HG03439 (cell line): Measurements from ENCODE around the gene KDM2A.
A peak's percentile ranks its signal among the peaks of the same experiment; 100 is the strongest.

Experiments used
- ATAC-seq: cut with Tn5 transposase; IDR thresholded peaks from one replicate; pipeline ENCODE4 v1.9.1; 2021; ENCODE audit warnings: mild to moderate bottlenecking, moderate library complexity; ENCODE audit not compliant: unreplicated experiment

The KDM2A gene

DNA sequence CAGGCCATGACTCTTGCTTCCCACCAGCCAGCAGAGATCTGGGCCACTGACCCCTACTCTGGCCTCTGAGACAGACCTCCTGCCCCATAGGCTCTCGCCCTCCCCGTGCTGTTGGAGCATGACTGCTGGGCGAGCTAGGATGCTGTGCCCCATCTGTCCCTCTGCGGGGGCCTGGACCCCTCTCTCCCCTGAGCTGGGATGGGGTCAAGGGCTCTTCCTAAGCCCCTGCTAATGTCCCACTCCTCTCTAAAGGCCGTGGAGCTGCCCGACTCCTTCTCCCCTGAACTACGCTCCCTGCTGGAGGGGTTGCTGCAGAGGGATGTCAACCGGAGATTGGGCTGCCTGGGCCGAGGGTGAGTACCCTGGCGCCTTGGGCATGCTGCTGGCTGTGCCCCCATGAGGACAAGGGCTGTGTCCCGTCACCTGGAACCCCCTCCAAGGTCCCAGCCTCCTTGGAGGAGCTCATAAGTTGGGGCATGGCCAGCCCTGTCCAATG, 163.9 kb downstream of the KDM2A start:
- ATAC-seq, result no peak

DNA sequence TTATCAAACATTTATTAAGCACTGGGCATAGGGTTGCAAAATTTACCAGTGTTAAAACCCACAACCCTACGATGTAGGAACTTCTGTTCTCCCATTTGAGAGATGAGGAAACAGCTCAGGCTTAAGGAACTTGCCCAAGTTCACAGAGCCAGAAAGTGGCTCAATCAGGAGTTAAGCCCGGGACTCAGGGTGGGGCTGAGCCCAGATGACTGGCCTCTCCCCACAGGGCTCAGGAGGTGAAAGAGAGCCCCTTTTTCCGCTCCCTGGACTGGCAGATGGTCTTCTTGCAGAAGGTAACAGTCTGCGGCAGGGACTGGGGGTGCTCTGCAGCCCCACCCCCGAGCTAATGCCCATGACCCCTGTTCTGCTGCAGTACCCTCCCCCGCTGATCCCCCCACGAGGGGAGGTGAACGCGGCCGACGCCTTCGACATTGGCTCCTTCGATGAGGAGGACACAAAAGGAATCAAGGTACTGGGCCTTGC, 164.5 kb downstream of the KDM2A start:
- ATAC-seq, result no peak

GRCh38 chr11:67284811-67285540, 165.9 kb downstream of the KDM2A start:
- no peak for ATAC-seq

DNA sequence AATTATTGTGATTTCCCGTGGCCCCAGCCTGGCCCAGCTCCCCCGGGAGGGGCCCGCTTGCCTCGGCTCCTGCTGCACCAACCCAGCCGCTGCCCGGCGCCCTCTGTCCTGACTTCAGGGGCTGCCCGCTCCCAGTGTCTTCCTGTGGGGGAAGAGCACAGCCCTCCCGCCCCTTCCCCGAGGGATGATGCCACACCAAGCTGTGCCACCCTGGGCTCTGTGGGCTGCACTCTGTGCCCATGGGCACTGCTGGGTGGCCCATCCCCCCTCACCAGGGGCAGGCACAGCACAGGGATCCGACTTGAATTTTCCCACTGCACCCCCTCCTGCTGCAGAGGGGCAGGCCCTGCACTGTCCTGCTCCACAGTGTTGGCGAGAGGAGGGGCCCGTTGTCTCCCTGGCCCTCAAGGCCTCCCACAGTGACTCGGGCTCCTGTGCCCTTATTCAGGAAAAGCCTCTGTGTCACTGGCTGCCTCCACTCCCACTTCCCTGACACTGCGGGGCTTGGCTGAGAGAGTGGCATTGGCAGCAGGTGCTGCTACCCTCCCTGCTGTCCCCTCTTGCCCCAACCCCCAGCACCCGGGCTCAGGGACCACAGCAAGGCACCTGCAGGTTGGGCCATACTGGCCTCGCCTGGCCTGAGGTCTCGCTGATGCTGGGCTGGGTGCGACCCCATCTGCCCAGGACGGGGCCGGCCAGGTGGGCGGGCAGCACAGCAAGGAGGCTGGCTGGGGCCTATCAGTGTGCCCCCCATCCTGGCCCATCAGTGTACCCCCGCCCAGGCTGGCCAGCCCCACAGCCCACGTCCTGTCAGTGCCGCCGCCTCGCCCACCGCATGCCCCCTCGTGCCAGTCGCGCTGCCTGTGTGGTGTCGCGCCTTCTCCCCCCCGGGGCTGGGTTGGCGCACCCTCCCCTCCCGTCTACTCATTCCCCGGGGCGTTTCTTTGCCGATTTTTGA, 166.8 kb downstream of the KDM2A start:
- ATAC-seq, result no peak

- ATAC-seq, result no peak
These were observed 167.7 kb downstream of the KDM2A start for GRCh38 chr11:67286621-67287333.

GRCh38 chr11:67287355-67288197, 168.5 kb downstream of the KDM2A start:
- no peak for ATAC-seq

- ATAC-seq, result no peak
These were observed 169.1 kb downstream of the KDM2A start for GRCh38 chr11:67288198-67288451.

DNA sequence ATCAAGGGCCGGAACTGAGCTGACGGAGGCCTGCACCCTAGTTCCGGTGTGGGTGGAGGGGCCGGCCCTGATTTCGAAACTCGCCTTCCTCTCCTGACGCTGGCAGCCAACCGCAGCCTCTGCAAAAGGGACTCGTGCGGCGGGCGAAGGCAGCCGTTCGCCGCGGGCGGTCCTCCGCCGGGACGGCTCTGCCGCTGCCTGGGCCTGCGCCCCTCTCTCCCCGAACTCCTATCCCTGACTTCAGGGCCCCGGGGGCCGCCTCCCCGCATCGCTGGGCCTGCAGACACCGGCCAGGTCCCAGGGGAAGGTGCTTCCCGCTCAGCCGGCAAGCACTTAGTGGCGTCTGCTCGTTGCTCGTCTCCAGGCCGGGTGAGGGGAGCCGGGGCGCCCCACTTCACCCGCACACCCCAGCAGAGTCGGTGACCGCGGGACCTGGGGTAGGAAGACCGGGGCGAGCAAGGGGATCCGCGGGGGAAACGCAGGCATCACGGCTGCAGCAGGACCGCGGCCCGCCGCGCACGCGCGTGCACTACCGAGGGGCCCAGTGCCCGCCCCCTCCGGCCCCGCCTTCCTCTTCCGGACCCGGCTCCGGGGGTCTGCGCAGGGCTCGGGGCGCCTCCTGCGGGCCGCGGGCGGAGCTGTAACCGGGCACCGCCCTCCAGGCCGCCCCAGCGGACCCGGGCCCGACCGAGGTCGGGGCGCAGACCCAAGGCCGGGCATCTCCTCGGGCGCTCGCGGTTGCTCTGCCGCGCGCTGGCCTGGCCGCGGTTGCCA, 169.6 kb downstream of the KDM2A start:
- peak; percentile 64 for ATAC-seq

DNA sequence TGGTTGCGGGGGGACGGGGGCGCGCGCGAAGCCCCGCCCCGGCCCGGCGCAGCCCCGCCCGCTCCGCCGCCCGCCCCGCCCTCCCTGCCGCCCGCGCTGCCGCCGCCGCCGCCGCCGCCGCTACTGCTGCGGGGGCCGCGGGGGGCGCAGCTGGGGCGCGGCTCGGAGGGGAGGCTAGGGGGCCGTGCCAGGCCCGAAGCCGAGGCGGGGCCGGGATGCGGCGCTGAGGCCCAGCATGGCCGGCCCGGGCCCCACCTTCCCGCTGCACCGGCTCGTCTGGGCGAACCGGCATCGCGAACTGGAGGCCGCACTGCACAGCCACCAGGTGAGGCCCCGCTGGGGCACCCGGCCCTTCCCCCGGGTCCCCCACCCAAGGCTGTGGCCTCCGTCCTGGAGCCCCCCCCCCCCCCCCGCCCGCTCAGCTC, 170.2 kb downstream of the KDM2A start, which contains the start of gene ANKRD13D:
TSS of gene ANKRD13D (plus strand) at position 78 of the 425 bp plus-strand sequence. CDS start at position 236, 158 bp downstream.
- no peak for ATAC-seq

DNA sequence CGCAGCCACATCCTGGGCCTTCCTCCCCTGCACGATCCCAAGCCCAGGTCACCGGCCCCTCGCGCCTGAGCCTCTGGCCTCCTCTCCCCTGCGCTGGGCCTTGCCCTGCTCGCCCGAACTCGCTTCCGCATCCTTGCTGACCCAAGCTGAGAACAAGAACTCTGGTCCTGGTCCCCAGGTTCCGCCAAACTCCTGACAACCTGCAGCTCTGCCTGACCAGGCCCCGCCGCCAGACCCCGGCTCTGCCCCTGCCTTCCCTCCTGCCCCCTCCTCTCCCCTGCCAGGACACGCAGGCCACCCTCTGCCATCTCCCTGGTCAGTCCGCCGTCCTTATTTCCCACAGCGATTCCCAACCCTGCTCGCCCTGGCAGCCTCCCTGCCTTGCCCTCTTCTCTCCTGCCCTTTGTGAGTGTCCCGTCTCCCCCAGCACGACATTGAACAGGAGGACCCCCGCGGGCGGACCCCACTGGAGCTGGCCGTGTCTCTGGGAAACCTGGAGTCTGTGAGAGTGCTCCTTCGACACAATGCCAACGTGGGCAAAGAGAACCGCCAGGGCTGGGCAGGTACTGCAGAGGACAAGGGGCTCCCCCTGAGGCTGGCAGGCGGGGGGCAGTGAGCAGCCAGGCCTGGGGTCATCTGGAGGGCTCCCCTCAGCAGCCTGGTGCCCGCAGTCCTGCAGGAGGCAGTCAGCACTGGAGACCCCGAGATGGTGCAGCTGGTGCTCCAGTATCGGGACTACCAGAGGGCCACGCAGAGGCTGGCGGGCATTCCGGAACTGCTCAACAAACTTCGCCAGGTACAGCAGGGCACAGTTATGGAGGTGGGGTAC, 170.8 kb downstream of the KDM2A start:
- ATAC-seq, result no peak

GRCh38 chr11:67290801-67291200, 171.7 kb downstream of the KDM2A start:
- no peak for ATAC-seq

DNA sequence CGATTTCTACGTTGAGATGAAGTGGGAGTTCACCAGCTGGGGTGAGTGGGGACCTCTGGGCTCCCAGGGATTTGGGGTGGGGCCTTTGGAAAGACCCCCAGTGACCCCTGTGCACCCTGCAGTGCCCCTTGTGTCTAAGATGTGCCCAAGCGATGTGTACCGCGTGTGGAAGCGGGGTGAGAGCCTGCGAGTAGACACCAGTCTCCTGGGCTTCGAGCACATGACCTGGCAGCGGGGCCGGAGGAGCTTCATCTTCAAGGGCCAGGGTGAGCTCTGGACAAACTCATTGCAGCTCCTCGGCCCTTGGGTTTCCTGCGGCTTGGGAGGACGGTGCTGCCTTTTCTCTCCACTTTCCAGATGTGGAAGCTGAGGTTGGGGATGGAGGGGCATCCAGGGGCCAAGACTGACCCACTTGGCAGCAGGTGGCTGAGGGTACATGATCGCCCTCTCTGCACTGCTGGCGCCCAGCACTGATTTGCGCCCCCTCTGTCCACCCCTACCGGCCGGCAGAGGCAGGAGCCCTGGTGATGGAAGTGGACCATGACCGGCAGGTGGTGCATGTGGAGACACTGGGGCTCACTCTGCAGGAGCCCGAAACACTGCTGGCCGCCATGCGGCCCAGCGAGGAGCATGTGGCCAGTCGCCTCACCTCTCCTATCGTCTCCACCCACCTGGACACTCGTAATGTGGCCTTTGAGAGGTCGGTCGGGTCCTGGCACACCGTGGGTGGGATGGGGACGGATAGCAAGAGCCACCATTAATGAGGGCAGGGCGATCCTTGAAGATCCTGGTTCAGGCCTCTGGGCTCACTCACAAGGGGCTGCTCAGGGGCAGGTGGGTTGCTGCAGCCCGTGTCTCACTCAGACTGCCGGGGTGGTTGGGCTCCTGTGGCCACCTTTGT, 172.7 kb downstream of the KDM2A start:
- no peak for ATAC-seq

GRCh38 chr11:67292671-67293070, 173.6 kb downstream of the KDM2A start:
- no peak for ATAC-seq

- no peak for ATAC-seq
These were observed 174.0 kb downstream of the KDM2A start for GRCh38 chr11:67293090-67293489.

- ATAC-seq, result no peak
These were observed 176.8 kb downstream of the KDM2A start for GRCh38 chr11:67295846-67296245.

- no peak for ATAC-seq
These were observed 179.7 kb downstream of the KDM2A start for GRCh38 chr11:67298786-67299185.

- ATAC-seq, result no peak
These were observed 180.6 kb downstream of the KDM2A start for GRCh38 chr11:67299471-67300191.
